ENCODE results near the gene FGFR4. TPM values are rescaled to one million over a fixed set of nuclear protein-coding genes. Genes with fewer than 3 reads are reported as not detected.

FGFR4 gene
- total RNA-seq: 244 and 258 TPM in 2 replicates
- long read RNA-seq, partial matches to known transcripts: 1 of 11 reads
- long read RNA-seq, other reads (novel, unspliced or antisense): 6 of 11 reads

- H3K4me3 Mint-ChIP-seq (ENCODE audit: low read depth): peak within 1 kb of the TSS; percentile 91
- H3K4me1 Mint-ChIP-seq (ENCODE audit: low read depth): peaks cover 42% of the 10 kb centered on the region
- H3K9me3 Mint-ChIP-seq (ENCODE audit: low read depth): no peaks in the 10 kb centered on the region
- H3K27me3 Mint-ChIP-seq: no peaks in the 10 kb centered on the region
- peaks cover 9% of the 10 kb centered on the region for H3K36me3 Mint-ChIP-seq (ENCODE audit: insufficient read depth)
- DNase-seq (ENCODE audit: low spot score, unreplicated experiment): peak; percentile 95
- peak; percentile 97 for TF ChIP-seq CTCF (IDR thresholded peaks at IDR 0.05; ENCODE audit: unreplicated experiment)
- H3K27ac Mint-ChIP-seq: peak within 1 kb of the TSS; percentile 94
These were observed at the start of gene FGFR4 for GRCh38 chr5:177086654-177087397. Gene FGFR4 (plus strand): TSS chr5:177086915. CDS start chr5:177089603, 2,688 bp downstream.

GRCh38 chr5:177036921-177037320 is 49.8 kb upstream of the FGFR4 start:
- no peak overlapping the region for H3K4me3 Mint-ChIP-seq (ENCODE audit: low read depth)
- H3K4me1 Mint-ChIP-seq (ENCODE audit: low read depth): no peaks in the 10 kb centered on the region
- H3K27me3 Mint-ChIP-seq: no peaks in the 10 kb centered on the region
- peaks cover 5% of the 10 kb centered on the region for H3K36me3 Mint-ChIP-seq (ENCODE audit: insufficient read depth)
- no peak overlapping the region for H3K27ac Mint-ChIP-seq
- TF ChIP-seq CTCF (IDR thresholded peaks at IDR 0.05; ENCODE audit: unreplicated experiment): no peak
- DNase-seq (ENCODE audit: low spot score, unreplicated experiment): no peak
- no peaks in the 10 kb centered on the region for H3K9me3 Mint-ChIP-seq (ENCODE audit: low read depth)

GRCh38 chr5:177040814-177041420 is 45.8 kb upstream of the FGFR4 start:
- no peak overlapping the region for H3K4me3 Mint-ChIP-seq (ENCODE audit: low read depth)
- peaks cover 11% of the 10 kb centered on the region for H3K36me3 Mint-ChIP-seq (ENCODE audit: insufficient read depth)
- no peaks in the 10 kb centered on the region for H3K27me3 Mint-ChIP-seq
- H3K4me1 Mint-ChIP-seq (ENCODE audit: low read depth): no peaks in the 10 kb centered on the region
- TF ChIP-seq CTCF (IDR thresholded peaks at IDR 0.05; ENCODE audit: unreplicated experiment): no peak
- no peak for DNase-seq (ENCODE audit: low spot score, unreplicated experiment)
- no peak overlapping the region for H3K27ac Mint-ChIP-seq
- H3K9me3 Mint-ChIP-seq (ENCODE audit: low read depth): no peaks in the 10 kb centered on the region

- no peaks in the 10 kb centered on the region for H3K9me3 Mint-ChIP-seq (ENCODE audit: low read depth)
- no peak for DNase-seq (ENCODE audit: low spot score, unreplicated experiment)
- no peaks in the 10 kb centered on the region for H3K27me3 Mint-ChIP-seq
- no peaks in the 10 kb centered on the region for H3K4me1 Mint-ChIP-seq (ENCODE audit: low read depth)
- H3K4me3 Mint-ChIP-seq (ENCODE audit: low read depth): no peak overlapping the region
- H3K36me3 Mint-ChIP-seq (ENCODE audit: insufficient read depth): peaks cover 11% of the 10 kb centered on the region
- no peak overlapping the region for H3K27ac Mint-ChIP-seq
- no peak for TF ChIP-seq CTCF (IDR thresholded peaks at IDR 0.05; ENCODE audit: unreplicated experiment)
These were observed 44.8 kb upstream of the FGFR4 start for GRCh38 chr5:177041936-177042335.

GRCh38 chr5:177043114-177043513 is 43.6 kb upstream of the FGFR4 start:
- Mint-ChIP-seq H3K4me3 (ENCODE audit: low read depth) (no peak overlapping the region), H3K9me3 (ENCODE audit: low read depth) (no peaks in the 10 kb centered on the region), H3K4me1 (ENCODE audit: low read depth) (no peaks in the 10 kb centered on the region), H3K27ac (no peak overlapping the region), H3K27me3 (no peaks in the 10 kb centered on the region), H3K36me3 (ENCODE audit: insufficient read depth) (peaks cover 14% of the 10 kb centered on the region)
- no peak for TF ChIP-seq CTCF (IDR thresholded peaks at IDR 0.05; ENCODE audit: unreplicated experiment)
- DNase-seq (ENCODE audit: low spot score, unreplicated experiment): no peak
